GM19099 (cell line): ENCODE results near the gene RITA1.

Experiments
- POLR2A ChIP-seq: IDR thresholded peaks from 3 replicates; pipeline ENCODE4 v1.6.1; 2011; ENCODE audit warnings: low read depth; ENCODE audit not compliant: insufficient read length; ENCODE audit errors: extremely low read depth

The RITA1 gene, protein sequence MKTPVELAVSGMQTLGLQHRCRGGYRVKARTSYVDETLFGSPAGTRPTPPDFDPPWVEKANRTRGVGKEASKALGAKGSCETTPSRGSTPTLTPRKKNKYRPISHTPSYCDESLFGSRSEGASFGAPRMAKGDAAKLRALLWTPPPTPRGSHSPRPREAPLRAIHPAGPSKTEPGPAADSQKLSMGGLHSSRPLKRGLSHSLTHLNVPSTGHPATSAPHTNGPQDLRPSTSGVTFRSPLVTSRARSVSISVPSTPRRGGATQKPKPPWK

DNA sequence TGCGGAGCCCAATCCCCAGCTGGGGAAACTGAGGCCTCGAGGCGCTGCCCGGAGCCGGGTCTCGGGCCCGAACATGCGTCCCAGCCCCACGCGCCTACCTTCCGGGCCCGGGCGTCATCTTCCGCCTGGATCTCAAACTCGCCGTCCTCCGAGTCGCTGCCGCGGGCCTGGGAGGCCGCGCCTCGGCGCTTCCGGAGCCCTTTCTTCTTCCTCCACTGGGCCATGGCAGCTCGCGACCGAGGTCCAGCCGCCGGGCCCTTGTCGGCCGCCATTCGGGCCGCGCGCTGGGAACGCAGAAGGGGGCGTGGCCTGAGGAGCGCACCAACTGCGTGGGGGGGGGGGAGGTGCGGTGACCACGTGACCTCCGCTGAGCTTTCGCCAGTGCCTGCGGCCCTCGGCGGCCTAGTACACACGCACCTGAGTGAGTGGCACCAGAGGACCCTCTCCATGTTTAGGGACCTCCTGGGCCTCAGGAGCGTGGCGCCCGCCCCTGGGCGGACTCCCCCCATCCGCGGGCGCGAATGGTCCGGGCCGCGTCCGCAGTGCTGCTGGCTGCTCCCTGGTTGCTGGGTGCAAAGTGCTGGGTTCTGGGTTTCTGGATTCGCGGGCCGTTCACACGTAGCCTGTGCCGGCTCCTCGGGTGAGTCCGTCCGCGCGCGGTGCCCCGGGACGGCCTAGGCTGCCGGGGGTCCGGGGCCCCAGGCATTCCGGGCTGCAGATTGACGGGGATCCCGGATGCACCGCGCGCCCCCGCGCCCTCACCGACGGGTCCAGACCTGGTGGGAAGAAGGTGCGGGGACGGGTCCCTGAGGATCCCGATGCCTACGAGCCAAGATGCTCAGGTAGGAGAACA is at the start of gene RITA1, which contains the start of gene DDX54:
RITA1 (plus strand) TSS at position 542 of the 853 bp plus-strand sequence. CDS start 1,026 bp downstream, outside the sequence.
DDX54 (minus strand) TSS at position 299 of the 853 bp plus-strand sequence; CDS start at position 272, 27 bp downstream.
- TF ChIP-seq POLR2A: peak; percentile 90

DNA sequence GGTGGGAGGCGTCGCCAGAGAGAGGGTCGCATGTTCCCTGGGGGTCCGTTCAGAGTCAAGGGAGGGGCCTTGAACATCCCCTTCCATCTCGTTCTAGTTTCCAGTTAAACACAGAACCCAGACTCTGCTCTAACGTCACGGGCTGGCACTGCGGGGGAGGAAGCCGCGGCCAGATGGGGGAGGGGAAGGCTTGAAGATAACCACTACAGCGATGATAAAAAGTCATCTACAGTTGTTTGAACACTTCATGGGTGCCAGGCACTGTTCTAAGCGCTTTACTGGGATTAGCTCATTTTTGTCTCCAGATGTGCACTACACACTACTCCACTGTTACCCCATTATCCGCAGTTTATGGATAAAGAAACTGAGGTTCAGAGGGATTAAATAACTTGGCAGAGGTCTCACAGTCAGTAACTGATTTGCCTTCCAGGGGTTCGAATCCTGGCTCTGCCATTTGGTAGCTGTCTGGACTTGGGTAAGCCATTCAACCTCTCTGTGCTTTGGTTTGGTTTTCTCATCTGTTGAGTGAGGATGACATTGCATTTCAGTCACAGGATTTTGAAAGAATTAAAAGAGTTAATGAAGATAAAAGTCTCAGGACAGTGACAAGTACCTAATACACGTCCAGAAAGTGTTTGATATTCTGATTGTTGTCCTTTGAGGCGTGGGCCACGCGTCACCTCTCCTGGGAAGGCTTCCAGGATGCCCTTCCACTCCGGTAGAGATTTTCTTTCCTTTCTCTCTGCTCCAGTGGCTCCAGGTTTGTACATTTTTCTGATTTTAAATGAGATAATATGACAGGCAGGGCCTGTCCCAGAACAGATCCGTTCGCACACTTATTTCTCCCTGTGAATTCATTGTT is 49.2 kb upstream of the RITA1 start:
- TF ChIP-seq POLR2A: no peak

DNA sequence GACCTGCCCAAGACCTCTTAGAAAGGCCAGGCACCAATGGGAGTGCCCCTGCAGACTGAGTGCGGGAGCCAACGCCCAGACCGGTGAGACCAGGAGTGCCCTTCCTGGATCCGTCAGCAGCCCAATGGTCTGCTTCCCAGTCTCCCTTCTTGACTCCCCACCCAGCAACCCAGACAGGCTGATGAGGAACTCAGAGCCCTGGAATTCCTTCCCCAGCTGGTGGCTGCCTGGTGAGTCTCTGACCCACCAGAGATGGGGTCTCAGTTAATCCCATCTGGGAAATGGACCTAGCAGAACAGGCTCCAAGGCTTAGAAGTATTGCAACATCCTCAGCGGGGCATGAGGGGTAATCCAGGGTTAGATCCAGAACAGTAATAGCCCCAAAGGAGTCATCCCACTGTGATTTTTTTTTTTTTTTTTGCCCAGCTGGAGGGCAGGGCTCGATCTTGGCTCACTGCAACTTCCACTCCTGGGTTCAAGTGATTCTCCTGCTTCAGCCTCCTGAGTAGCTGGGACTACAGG is 48.5 kb upstream of the RITA1 start:
- TF ChIP-seq POLR2A: no peak

DNA sequence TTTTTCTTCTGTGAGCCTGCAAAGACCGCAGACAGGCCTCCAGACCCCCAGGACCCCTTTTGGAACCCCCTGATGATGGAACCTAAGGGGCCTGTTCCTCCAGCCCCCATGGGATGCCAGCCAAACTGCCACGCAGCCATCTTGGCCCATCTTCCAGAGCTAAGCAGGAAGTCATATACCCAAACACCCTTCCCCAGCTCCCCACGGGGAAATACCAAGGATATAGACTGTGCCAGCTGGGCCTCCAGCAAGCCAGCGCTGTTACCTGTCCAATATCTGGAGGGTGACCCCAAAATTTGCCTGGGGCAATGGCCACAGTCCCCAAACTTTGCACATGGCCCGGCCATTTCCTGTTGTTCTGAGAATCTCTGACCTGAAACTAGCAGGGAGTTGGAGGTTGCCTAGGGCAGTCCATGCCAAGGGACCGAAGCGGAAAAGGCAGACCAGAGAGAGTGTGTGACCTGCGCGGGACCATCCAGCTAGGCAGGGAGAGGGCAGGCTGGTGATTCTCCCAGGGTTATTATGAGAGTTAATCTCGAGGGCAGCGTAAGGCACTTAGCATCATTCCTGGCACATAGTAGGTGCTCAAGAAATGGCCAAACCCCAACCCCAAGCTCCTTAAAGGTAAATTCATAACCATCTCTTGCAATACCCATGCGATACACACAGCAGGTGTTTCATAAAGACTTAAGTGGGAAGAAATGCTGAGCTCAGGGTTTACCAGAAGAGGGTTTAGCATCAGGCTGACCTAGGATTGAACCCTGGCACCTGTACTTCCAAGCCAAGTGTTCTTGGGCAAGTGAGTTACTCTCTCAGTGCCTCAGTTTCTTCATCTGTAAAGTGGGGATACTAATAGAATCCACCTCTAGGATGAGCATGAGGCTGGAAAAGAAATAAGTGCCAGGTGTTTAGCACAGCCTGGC is 47.4 kb upstream of the RITA1 start:
- no peak for TF ChIP-seq POLR2A

DNA sequence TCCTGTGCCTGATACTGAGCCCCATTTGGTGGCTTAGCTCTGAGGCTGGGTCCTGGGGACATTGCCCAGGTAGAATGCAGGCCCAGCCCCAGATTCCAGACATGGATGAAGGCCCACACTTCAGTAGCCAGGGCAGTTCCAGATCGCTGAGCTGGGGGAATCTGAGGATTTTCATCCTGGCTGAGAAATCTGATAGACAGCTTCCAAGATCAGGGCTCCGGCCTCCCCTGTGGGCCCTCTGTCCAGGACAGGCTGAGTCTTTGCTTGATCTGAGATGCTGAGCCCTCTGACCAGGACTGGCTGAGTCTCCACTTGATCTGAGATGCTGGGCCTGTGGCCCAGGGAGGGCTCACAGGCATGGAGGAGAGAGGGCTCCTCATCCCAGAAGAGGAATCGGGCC is 46.7 kb upstream of the RITA1 start:
- no peak for TF ChIP-seq POLR2A

DNA sequence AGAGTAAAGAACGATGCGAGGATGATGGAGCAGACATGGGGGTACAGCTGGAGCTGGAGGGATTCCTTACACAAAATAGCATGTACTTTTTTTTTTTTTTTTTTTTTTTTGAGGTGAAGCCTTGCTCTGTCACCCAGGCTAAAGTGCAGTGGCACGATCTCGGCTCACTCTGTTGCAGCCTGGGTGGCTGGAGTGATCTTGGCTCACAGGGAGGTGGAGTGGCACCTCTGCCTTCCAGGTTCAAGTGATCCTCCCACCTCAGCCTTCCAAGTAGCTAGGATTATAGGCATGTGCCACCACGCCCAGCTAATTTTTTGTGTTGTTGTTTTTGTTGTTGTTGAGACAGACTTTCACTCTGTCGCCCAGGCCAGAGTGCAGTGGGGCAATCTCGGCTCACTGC is 44.8 kb upstream of the RITA1 start:
- no peak for TF ChIP-seq POLR2A

DNA sequence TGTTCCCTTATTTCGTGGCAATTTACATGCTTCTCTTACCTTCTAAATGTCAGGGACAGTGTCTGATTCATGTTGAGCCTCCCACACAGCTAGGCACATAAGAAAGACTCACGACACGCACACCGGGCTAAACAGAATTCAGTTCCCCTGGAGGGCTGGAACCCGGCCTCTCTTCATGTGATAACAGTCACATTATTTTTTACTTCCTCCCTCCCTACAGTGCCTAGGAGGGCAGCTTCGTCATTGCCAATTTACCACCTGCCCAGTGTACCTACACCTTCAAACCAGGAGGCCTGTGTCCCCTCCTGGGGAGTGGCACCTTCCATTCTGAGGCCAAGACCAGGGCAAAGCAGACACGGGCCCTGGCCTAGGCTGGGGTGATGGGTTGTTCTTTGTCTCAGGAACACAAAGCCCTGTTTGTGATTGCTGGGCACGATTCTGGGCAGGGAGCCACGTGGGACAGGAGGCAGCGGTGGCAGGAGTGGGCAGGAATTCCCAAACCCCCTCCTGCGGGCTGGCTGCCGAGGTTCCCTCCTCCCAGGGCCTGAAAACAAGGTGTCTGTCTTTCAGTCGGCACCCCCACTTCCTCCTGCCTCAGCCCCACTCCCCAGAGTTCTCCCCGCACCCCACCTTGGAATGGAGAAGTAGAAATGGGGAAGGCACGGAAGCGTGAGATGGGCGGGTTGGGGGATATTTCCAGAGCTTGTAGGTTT is 43.2 kb upstream of the RITA1 start:
- no peak for TF ChIP-seq POLR2A

DNA sequence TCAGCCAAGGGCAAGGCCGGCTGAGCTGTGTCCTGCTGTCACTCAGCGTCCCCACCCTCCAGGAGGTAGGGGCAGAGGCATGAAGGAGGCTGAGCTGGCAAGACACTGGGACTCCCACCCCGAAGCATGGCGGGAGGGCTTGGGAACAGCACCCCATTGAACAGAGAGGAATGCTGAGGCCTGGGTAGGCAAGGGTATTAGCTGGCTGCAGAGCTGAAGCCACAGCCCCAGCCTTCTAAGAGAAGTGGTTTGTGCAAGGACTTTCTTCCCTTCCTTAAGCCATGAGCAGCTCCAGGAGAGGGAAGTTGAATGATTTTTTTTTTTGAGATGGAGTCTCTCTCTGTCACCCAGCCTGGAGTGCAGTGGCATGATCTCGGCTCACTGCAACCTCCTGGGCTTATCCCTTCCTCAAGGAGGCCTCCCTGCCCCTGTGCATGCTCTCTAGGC is 42.6 kb upstream of the RITA1 start:
- TF ChIP-seq POLR2A: no peak

DNA sequence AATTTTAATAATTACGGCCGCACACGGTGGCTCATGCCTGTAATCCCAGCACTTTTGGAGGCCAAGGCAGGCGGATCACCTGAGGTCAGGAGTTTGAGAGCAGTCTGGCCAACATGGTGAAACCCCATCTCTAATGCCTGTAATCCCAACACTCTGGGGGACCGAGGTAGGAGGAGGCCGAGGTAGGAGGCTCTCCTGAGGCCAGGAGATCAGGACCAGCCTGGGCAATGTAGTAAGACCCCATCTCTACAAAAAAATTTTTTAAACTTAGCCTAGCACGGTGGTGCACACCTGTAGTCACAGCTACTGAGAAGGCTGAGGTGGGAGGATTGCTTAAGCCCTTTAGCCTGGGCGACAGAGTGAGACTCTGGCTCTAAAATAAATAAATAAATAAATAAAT is 41.6 kb upstream of the RITA1 start:
- TF ChIP-seq POLR2A: no peak

DNA sequence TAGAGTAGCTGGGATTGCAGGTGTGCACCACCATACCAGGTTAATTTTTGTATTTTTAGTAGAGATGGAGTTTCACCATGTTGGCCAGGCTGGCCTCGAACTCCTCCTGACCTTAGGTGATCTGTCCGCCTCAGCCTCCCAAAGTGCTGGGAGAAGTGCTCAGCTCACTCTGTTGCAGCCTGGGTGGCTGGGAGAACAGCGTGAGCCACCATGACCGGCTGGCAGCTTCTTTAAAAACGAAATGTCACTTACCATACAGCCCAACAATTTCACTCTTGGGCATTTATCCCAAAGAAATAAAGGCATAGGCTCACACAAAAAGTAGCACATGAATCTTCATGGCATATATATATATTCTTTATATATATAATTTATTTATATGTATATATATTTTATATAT is 40.7 kb upstream of the RITA1 start:
- no peak for TF ChIP-seq POLR2A

DNA sequence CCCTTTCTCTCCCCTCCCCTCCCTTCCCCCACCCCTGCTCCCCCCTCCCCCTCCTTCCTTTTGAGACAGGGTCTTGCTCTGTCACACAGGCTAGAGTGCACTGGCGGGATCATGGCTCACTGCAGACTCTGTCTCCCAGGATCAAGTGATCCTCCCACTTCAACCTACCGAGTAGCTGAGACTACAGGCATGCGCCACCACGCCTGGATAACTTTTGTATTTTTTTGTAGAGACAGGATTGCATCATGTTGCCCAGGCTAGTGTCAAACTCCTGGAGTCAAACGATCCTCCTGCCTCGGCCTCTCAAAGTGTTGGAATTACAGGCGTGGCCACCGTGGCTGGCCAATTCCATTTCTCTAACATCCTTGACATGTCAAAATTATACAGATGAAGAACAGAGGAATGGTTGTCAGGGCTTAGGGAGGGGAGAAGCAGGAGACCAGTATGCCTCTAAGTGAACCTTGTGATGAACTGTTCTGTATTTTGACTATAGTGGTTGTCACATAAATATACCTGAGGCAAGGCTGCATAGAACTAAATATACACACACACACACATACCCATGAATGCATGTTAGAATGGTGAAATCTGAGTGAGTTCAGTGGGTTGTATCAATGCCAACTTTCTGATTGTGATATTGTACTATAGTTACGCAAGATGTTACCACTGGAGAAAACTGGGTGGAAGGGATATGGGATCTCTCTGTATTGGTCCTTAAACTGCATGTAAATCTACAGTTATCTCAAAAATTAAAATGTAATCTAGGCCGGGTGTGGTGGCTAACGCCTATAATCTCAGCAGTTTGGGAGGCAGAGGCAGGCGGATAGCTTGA is 39.6 kb upstream of the RITA1 start:
- no peak for TF ChIP-seq POLR2A

DNA sequence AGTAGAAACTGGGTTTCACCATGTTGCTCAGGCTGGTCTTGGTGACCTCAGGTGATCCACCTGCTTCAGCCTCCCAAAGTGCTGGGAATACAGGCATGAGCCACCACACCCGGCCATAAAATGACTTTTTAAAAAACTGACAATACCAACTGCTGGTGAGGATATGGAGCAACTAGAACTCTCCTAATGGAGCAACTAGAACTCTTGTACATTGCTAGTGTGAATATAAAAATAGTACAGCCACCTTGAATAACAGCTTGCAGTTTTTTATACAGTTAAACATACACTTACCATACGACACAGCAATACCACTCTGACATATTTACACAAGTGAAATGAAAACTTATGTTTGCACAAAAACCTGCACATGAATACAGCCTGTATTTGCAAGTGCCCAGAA is 38.5 kb upstream of the RITA1 start:
- TF ChIP-seq POLR2A: no peak
